Karpas-422 (cell line): ENCODE measurements around the gene MS4A13. TPM values are rescaled to one million over a fixed set of nuclear protein-coding genes. Genes with fewer than 3 reads are reported as not detected.
"Not testable (repeated sequence)": the region's sequence is repeated elsewhere in the genome, so short reads cannot be mapped to it uniquely, and the experiment has no call there.

ENCODE experiments used
- DNase-seq: peaks from one replicate; pipeline ENCODE4 v3.0.0-alpha.2; 2015
- H2AFZ ChIP-seq: fragments of 200-600 bp; sonication (generic); 2 replicates; pipeline ENCODE4 v1.6.1; 2014; ENCODE audit warnings: antibody characterized with exemption, low read length, mixed read lengths
- H3K27ac ChIP-seq: fragments of 200-600 bp; sonication (generic); 2 replicates; pipeline ENCODE4 v1.5.1; 2014; ENCODE audit warnings: mild to moderate bottlenecking, low read length, moderate library complexity
- H3K27me3 ChIP-seq: fragments of 200-600 bp; sonication (generic); 2 replicates; pipeline ENCODE4 v1.6.1; 2014; ENCODE audit warnings: low read length, mixed read lengths
- H3K36me3 ChIP-seq: fragments of 200-600 bp; sonication (generic); 2 replicates; pipeline ENCODE4 v1.6.1; 2014; ENCODE audit warnings: low read length, mixed read lengths; ENCODE audit not compliant: insufficient read depth
- H3K4me1 ChIP-seq: fragments of 200-600 bp; sonication (generic); 2 replicates; pipeline ENCODE4 v1.6.1; 2014; ENCODE audit warnings: mild to moderate bottlenecking, low read length, mixed read lengths
- H3K4me2 ChIP-seq: fragments of 200-600 bp; sonication (generic); 2 replicates; pipeline ENCODE4 v1.6.1; 2014; ENCODE audit warnings: low read length, low read depth, mild to moderate bottlenecking; ENCODE audit not compliant: poor library complexity, severe bottlenecking
- H3K4me3 ChIP-seq: fragments of 200-600 bp; sonication (generic); 2 replicates; pipeline ENCODE4 v1.5.1; 2014; ENCODE audit warnings: mild to moderate bottlenecking, antibody characterized with exemption, low read length, mixed read lengths
- H3K79me2 ChIP-seq: fragments of 200-600 bp; sonication (generic); 2 replicates; pipeline ENCODE4 v1.6.1; 2014; ENCODE audit warnings: mild to moderate bottlenecking, low read length, mixed read lengths
- H3K9ac ChIP-seq: fragments of 200-600 bp; sonication (generic); 2 replicates; pipeline ENCODE4 v1.6.0; 2014; ENCODE audit warnings: low read length
- H3K9me2 ChIP-seq: fragments of 200-600 bp; sonication (generic), shearing (Covaris generic); replicated peaks from 2 replicates; pipeline ENCODE4 v1.6.0; 2014; ENCODE audit warnings: mild to moderate bottlenecking, low read length, moderate library complexity; ENCODE audit not compliant: insufficient read depth
- H3K9me3 ChIP-seq: fragments of 300-700, 200-600 bp; sonication (generic); 2 replicates; pipeline ENCODE4 v1.6.1; 2014; ENCODE audit warnings: low read length, mixed read lengths
- H4K20me1 ChIP-seq: fragments of 200-600 bp; sonication (generic); 2 replicates; pipeline ENCODE4 v1.6.1; 2014; ENCODE audit warnings: mild to moderate bottlenecking, antibody characterized with exemption, low read length, low read depth; ENCODE audit not compliant: insufficient read depth
- total RNA-seq: library from RNA; depleted of rRNA; stranded (reverse); fragments of >200 nt; shearing (Covaris generic); gene quantifications from 2 replicates; pipeline ENCODE4 v1.2.3, GENCODE V29; 2014; ENCODE audit warnings: low replicate concordance

The MS4A13 gene
- total RNA-seq, 1 experiment from 2014 or later, result not detected

- Histone ChIP-seq H3K9me2 (no peaks in the 10 kb centered on the region), H3K9me3 (no peaks in the 10 kb centered on the region), H3K4me1 (peaks cover 35% of the 10 kb centered on the region), H3K9ac (peak overlapping the region; percentile 68), H3K27me3 (no peaks in the 10 kb centered on the region), H4K20me1 (no peaks in the 10 kb centered on the region), H3K27ac (peak overlapping the region; percentile 89), H3K79me2 (no peaks in the 10 kb centered on the region), H3K4me3 (peak overlapping the region; percentile 56), H3K4me2 (peak overlapping the region; percentile 72), H3K36me3 (no peaks in the 10 kb centered on the region), H2AFZ (no peak overlapping the region)
- no peak for DNase-seq
Measured at GRCh38 chr11:60512651-60513225, 2.5 kb upstream of the MS4A13 start.

GRCh38 chr11:60513496-60514460, 1.4 kb upstream of the MS4A13 start:
- Histone ChIP-seq H3K9me2 (no peaks in the 10 kb centered on the region), H3K36me3 (no peaks in the 10 kb centered on the region), H3K9ac (no peak overlapping the region), H3K4me1 (peaks cover 35% of the 10 kb centered on the region), H3K79me2 (no peaks in the 10 kb centered on the region), H4K20me1 (no peaks in the 10 kb centered on the region), H2AFZ (no peak overlapping the region), H3K27ac (no peak overlapping the region), H3K27me3 (no peaks in the 10 kb centered on the region), H3K4me2 (peak overlapping the region; percentile 72), H3K9me3 (no peaks in the 10 kb centered on the region), H3K4me3 (no peak overlapping the region)
- no peak for DNase-seq

GRCh38 chr11:60528465-60528864, 13.3 kb downstream of the MS4A13 start:
- Histone ChIP-seq H3K36me3 (no peaks in the 10 kb centered on the region), H3K4me2 (peak overlapping the region; percentile 50), H3K9me2 (no peaks in the 10 kb centered on the region), H3K27me3 (no peaks in the 10 kb centered on the region), H3K4me1 (peaks cover 21% of the 10 kb centered on the region), H2AFZ (peak overlapping the region; percentile 4), H3K9me3 (no peaks in the 10 kb centered on the region), H4K20me1 (no peaks in the 10 kb centered on the region), H3K79me2 (no peaks in the 10 kb centered on the region), H3K27ac (peak overlapping the region; percentile 88), H3K4me3 (peak overlapping the region; percentile 9; the same call in 1 of the 2 replicates), H3K9ac (peak overlapping the region; percentile 20)
- DNase-seq, result no peak

GRCh38 chr11:60528934-60529333, 13.7 kb downstream of the MS4A13 start:
- Histone ChIP-seq H3K36me3 (no peaks in the 10 kb centered on the region), H3K4me3 (no peak overlapping the region), H3K27me3 (no peaks in the 10 kb centered on the region), H3K9ac (peak overlapping the region; percentile 20), H3K27ac (peak overlapping the region; percentile 88), H3K79me2 (no peaks in the 10 kb centered on the region), H4K20me1 (no peaks in the 10 kb centered on the region), H3K4me2 (peak overlapping the region; percentile 50), H3K9me3 (no peaks in the 10 kb centered on the region), H2AFZ (no peak overlapping the region), H3K4me1 (peaks cover 21% of the 10 kb centered on the region), H3K9me2 (no peaks in the 10 kb centered on the region)
- peak; percentile 90 for DNase-seq

- no peak overlapping the region for H3K27ac ChIP-seq
- H3K79me2 ChIP-seq, result no peaks in the 10 kb centered on the region
- no peaks in the 10 kb centered on the region for H4K20me1 ChIP-seq
- no peaks in the 10 kb centered on the region for H3K9me3 ChIP-seq
- no peaks in the 10 kb centered on the region for H3K36me3 ChIP-seq
- H3K4me1 ChIP-seq, result peaks cover 21% of the 10 kb centered on the region
- H3K9me2 ChIP-seq, result no peaks in the 10 kb centered on the region
- H3K9ac ChIP-seq, result no peak overlapping the region
- no peak for DNase-seq
- H3K4me2 ChIP-seq, result no peak overlapping the region
- H3K27me3 ChIP-seq, result no peaks in the 10 kb centered on the region
- H2AFZ ChIP-seq, result no peak overlapping the region
- H3K4me3 ChIP-seq, result no peak overlapping the region
Measured at GRCh38 chr11:60530454-60531100, 15.4 kb downstream of the MS4A13 start.

GRCh38 chr11:60532383-60532782, 17.2 kb downstream of the MS4A13 start:
- not testable (repeated sequence) for DNase-seq, H2AFZ ChIP-seq, H3K9ac ChIP-seq, H3K79me2 ChIP-seq, H3K9me3 ChIP-seq, H3K36me3 ChIP-seq, H3K4me2 ChIP-seq, H3K9me2 ChIP-seq, H3K4me3 ChIP-seq, H4K20me1 ChIP-seq, H3K27me3 ChIP-seq, H3K27ac ChIP-seq
- H3K4me1 ChIP-seq, result peaks cover 17% of the 10 kb centered on the region

- H3K36me3 ChIP-seq, H3K4me1 ChIP-seq, H3K27me3 ChIP-seq, H3K4me3 ChIP-seq, H3K9me2 ChIP-seq, H3K79me2 ChIP-seq, H4K20me1 ChIP-seq, H3K9me3 ChIP-seq, H3K27ac ChIP-seq, H3K9ac ChIP-seq, H2AFZ ChIP-seq, DNase-seq, H3K4me2 ChIP-seq: not testable (repeated sequence)
Measured at GRCh38 chr11:60538627-60539026, 23.4 kb downstream of the MS4A13 start.

- Histone ChIP-seq H3K4me2 (no peak overlapping the region), H3K4me1 (no peaks in the 10 kb centered on the region), H3K79me2 (no peaks in the 10 kb centered on the region), H3K9ac (no peak overlapping the region), H4K20me1 (no peaks in the 10 kb centered on the region), H3K9me3 (peaks cover 5% of the 10 kb centered on the region; the same call in 1 of the 2 replicates), H3K9me2 (no peaks in the 10 kb centered on the region), H3K36me3 (no peaks in the 10 kb centered on the region), H3K27ac (no peak overlapping the region), H3K27me3 (no peaks in the 10 kb centered on the region), H3K4me3 (no peak overlapping the region), H2AFZ (no peak overlapping the region)
- DNase-seq, result no peak
Measured at GRCh38 chr11:60544077-60544476, 28.9 kb downstream of the MS4A13 start.
